A204.1 (cell line): ENCODE measurements around the gene OR2AJ1.
A peak's percentile ranks its signal among the peaks of the same experiment; 100 is the strongest.

Experiments
- FAIRE-seq: peaks from 2 replicates; lab custom pipeline; 2012; peaks lifted over from hg19 to GRCh38; lab: Jason Lieb, UNC

The OR2AJ1 gene

GRCh38 chr1:247924868-247925267 lies at the start of gene OR2AJ1:
TSS of gene OR2AJ1 (plus strand) at chr1:247924889. CDS start at chr1:247933769, 8,880 bp downstream.
- no peak for FAIRE-seq

GRCh38 chr1:247883346-247883745 lies 41.3 kb upstream of the OR2AJ1 start:
- no peak for FAIRE-seq

DNA sequence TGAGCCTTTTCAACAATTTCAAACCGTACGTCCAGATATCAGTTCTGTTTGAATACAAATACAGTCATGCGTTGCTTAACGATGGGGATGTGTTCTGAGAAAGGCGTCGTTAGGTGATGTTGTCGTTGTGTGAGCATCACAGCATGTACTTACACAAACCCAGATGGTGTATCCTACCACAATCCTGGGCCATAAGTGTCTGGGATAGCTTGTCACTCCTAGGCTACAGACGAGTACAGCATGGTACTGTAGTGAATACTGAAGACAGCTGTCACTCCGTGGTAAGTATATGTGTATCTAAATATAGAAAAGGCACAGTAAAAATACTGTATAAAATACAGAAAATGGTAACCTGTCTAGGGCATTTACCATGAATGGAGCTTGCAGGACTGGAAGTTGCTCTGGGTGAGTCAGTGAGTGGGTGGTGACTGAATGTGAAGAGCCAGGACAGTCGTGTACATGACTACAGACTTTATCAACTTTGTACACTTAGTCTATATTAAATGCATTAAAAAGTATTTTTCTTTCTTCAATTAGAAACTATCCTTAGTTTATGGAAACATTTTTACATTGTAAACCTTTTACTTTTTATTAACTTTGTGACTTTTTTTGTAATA lies 39.8 kb upstream of the OR2AJ1 start:
- FAIRE-seq: peak; percentile 49

DNA sequence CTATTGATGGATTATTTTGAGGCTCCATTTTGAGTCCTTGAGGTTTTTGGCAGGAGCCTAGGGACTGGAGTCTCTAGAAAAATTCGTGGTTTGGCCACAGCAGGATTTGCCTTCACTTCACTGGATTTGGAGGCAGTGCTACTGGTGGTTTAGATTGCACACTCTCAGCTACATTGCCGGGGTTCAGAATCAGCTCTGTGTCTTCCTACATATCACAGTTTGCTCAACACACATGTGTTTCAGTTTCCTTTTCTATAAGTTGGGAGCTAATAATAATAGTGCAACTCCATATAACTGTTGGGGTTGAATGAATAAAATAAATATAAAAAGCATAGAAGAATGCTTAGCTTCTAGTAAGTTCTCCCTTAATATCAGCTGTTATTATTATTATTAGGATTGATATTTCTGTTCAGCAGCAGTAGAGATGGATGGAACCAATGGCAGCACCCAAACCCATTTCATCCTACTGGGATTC lies 29.5 kb upstream of the OR2AJ1 start, which contains the start of gene OR2W3:
Gene OR2W3, plus strand, starts transcription at position 425 of the 475 bp plus-strand sequence. Its CDS starts 0 bp downstream, at position 425.
- no peak for FAIRE-seq

- no peak for FAIRE-seq
Observed at GRCh38 chr1:247895976-247896375, 28.7 kb upstream of the OR2AJ1 start.

DNA sequence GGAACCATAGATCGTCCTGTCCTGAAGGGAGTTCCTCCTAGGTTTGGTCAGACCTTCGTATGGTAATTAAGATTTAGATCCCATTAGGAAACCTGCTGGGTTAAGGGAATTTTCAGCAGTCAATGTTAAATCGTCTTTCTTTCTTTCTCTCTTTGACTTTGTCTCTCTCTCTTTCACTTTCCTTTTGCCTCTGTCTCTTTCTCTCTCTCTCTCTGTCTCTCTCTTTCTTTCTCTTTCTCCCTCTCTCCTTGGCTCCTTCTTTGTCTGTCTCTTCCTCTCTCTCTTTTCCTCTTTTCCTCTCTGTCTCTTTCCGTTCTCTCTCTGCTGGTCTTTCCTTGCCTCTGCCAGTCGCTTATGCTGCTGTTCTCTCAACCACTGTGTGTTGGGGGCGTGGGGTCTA lies 20.6 kb upstream of the OR2AJ1 start:
- no peak for FAIRE-seq

GRCh38 chr1:247905181-247905580 lies 19.5 kb upstream of the OR2AJ1 start:
- no peak for FAIRE-seq

- FAIRE-seq: no peak
Observed at GRCh38 chr1:247905910-247906503, 18.7 kb upstream of the OR2AJ1 start.

DNA sequence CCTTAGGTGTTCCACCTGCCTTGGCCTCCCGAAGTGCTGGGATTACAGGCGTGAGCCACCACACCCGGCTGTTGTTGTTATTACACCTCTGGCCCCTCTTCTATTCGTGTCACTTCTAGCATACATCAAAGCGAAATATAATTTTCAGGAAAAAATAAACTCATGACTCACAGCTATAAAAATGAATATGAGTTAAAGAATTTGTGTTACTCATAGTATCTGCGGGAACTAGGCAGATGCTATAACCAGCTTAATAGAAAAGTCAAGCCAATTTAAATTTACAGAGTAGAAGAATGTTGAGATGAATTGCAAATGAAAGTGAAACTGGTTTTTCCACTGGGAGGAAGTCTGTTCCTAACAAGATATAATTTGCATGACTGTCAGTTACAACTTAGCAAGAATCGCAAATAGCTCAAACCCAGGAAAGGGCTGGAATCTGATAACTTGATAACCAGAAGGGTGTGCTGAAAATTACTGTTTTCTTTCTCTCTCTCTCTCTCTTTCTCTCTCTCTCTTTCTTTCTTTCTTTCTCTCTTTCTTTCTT lies 18.1 kb upstream of the OR2AJ1 start:
- peak; percentile 99 for FAIRE-seq

GRCh38 chr1:247908766-247909165 lies 15.9 kb upstream of the OR2AJ1 start:
- no peak for FAIRE-seq

GRCh38 chr1:247913786-247914185 lies 10.9 kb upstream of the OR2AJ1 start:
- FAIRE-seq: no peak

DNA sequence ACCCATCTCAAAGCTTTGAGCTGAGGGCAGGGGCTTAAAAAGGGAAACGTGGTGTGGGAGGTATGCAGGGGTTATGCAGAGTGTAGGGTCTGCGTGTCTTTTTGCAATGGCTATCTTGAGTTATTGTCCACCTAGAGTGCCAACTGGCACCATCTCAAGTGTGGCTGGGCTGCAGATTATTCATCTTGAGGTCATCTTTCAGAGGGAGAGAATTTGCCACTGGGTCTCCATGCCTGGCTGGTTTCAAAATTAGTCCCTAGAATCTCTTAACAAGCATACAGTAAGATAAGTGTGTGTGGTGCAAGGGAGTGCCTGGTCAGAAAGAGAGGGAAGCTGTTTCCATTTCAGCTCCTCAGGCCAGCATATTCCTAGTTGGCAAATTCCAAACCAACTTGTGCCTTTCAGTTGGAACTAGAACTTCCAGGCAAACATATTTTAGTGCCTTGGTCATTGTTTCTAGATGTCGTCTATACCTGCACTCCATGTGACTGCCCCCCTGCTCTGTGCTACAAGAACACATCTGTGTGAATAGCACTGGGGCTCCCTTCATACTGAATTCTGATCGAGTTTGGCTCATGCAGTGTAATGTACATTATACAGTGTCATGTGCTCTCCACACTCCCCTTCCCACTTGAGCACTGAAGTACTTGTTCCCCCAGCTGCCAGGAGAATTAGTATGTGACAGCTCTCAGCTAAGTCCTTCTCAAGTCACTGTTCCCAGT lies 9.6 kb upstream of the OR2AJ1 start:
- no peak for FAIRE-seq

- FAIRE-seq: no peak
Observed at GRCh38 chr1:247919952-247920351, 4.7 kb upstream of the OR2AJ1 start, which contains the start of gene OR2T8. TSS of gene OR2T8 (plus strand) at chr1:247920252. CDS start at chr1:247921018, 766 bp downstream.

DNA sequence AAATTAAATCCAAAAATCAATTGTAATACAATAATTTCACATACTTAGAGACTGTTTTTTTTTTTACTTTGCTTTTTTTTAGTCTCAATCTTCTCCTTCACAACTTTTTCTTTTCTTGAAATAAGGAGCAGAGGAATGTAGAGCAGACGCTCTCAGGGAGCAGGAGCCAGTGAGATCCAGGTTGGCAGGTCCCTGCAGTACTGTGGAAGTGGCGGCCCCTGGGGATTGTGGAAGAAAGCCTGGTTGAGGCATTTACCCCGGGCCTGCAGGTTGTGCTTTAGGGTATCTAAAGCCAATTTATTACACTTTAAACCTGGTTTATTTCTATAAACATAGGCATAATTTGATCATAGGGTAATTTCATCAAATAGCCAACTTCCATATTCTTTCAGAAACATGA lies 748 bp upstream of the OR2AJ1 start:
- no peak for FAIRE-seq

GRCh38 chr1:247933989-247934388 lies 9.3 kb downstream of the OR2AJ1 start:
- no peak for FAIRE-seq

DNA sequence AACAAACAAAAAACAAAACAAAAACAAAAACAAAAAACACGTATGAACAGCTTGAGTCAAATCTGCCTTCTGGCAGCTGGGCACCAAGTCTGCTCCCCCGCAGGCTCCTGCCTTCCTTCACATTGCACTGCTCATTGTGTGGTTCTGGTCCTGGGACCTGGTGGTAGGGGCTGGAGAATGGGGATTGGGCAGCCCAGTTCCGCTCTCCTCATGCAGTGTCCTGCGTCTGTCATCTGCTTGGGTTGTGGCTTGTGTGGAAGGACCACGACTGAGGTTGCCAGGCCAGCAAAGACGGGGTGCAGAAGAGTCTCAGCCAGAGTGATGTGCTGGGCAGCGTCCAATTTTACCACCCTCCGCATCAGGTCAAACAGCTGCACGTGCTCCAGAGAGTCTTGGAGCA lies 11.1 kb downstream of the OR2AJ1 start:
- FAIRE-seq: no peak

DNA sequence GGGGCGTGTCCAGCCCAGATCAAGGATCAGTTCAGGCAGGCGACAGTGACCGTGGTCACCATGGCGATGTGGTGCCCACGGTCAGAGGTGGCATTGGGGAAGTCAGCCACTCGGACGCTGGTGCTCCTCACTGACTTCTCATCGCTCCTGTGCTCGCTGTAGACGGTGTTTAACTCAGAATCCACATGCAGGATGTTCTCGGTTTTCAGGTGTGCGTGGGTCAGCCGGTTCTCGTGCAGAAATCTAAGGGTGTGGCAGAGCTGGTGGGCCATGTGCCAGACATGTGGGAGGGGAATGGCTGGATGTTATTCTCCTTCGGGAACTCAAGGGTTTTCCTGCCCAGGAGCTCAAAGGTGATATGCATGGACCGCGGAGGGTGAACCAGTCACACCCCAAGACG lies 11.7 kb downstream of the OR2AJ1 start:
- FAIRE-seq: no peak

GRCh38 chr1:247936965-247937734 lies 12.5 kb downstream of the OR2AJ1 start:
- FAIRE-seq: peak; percentile 97

DNA sequence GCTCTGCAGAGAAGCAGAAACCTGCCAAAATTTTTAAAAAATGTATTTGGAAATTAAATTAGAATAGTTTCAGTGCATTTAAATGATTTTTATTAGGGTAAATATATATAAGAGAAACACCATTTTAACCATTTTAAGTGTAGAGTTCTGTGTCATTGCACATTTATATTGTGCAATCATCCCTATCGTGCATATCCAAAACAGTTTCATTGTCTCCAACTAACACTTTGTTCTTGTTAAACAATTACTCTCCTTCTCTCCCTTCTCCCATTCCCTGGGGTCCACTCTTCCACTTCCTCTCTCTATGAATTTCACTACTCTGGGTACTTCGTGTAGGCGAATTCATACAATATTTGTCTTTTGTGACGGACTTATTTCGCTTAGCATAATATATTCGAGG lies 17.9 kb downstream of the OR2AJ1 start:
- FAIRE-seq: no peak

DNA sequence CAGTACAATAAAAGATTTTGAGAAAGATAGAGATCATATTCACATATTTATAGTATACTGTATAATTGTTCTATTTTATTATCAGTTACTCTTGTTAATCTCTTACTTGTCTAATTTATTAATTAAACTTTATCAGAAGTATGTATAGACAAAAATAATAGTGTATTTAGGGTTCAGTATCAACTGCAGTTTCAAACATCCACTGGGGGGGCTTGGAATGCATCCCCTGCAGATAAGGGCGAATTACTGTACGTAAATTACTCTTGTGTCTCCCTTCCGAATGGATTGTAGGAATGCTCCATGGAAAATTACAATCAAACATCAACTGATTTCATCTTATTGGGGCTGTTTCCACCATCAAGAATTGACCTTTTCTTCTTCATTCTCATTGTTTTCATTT lies 23.9 kb downstream of the OR2AJ1 start, which contains the start of gene OR2L8:
Gene OR2L8, plus strand, starts transcription at position 301 of the 400 bp plus-strand sequence. Its CDS starts 0 bp downstream, at position 301.
- FAIRE-seq: no peak

DNA sequence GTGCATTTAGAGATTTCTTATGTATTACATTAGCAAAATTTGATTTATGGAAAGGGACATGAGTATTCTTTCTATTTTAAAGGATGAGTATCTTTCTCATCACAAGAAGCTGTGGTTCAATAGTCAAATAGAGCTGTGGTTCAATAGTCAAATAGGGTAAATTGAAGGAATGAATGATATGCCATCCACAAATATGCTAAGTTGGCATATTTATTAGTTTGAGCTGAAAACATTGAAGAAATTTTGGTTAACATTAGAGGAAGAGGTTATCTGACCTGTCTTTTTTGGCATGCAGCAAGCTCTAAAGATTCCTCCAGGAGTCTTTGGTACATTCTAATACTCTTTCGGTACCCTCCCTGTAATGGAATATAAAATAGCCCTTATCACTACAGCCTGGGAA lies 28.7 kb downstream of the OR2AJ1 start:
- FAIRE-seq: no peak

DNA sequence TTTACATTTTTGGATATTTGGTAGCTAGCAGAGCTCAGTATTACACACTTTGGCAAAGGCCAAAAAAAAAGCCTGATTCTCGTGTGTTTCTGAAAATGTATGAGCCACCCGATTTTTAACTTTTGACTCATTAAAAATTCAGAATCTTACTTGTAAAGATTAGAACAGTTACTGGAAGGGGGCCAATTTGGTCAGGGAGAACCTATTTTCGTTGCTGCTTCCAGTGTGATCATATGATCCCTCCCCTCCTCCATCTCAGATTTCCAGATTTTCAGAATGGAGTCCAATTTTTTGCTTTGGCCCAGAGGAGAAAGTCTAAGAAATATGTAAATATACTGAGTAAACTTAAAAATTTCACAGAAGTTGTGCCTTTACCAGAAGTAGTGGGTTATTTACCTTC lies 37.1 kb downstream of the OR2AJ1 start:
- FAIRE-seq: no peak
